ENCODE results near the gene INSR.
"Not testable (repeated sequence)": the region's sequence is repeated elsewhere in the genome, so short reads cannot be mapped to it uniquely, and the experiment has no call there.

Gene INSR

DNA sequence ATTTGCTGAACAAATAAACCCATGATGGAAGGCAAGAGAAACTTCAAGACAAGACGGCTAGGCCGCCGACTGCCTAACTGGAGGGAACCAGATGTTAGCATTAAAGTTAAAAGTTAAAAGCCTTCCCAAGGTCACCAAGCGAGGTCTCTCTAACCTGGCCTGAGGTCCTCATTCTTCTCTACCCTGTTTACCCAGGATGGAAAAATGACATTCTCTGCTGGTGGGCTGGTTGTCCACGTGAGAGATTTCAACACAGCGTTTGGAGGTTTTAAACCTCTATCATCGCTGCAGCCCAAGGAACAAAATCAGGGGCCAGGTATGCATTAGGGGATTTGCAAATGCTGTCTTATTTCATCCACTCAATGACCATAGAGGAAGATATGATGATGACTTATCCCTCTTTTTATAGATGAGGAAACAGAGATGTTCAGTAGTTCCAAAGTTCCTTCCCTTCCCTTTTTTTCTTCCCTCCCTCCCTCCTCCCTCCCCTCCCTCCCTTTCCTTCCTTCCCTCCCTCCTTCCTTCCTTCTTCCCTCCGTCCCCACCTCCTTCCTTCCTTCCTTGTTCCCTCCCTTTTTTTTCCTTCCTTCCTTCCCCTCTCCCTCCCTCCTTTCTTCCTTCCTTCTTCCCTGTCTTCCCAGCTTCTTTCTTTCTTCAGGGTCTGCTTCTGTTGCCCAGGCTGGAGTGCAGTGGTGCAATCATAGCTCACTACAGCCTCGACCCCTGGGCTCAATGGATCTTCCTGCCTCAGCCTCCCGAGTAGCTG lies 79.7 kb downstream of the INSR start:
- H3K4me1 ChIP-seq, result no peaks in the 10 kb centered on the region
- H3K36me3 ChIP-seq, result no peaks in the 10 kb centered on the region
- H3K27me3 ChIP-seq, result no peaks in the 10 kb centered on the region
- no peak for DNase-seq
- H3K9me3 ChIP-seq, result no peaks in the 10 kb centered on the region
- TF ChIP-seq CTCF (IDR thresholded peaks at IDR 0.05; ENCODE audit: low read depth, low read length), result no peak
- no peak overlapping the region for H3K4me3 ChIP-seq (ENCODE audit: low read depth, low read length)

- no peak for TF ChIP-seq CTCF (IDR thresholded peaks at IDR 0.05; ENCODE audit: low read depth, low read length)
- DNase-seq, result no peak
- Histone ChIP-seq H3K9me3 (no peaks in the 10 kb centered on the region), H3K36me3 (no peaks in the 10 kb centered on the region), H3K4me1 (no peaks in the 10 kb centered on the region), H3K27me3 (no peaks in the 10 kb centered on the region), H3K4me3 (ENCODE audit: low read depth, low read length) (no peak overlapping the region)
Observed at GRCh38 chr19:7213628-7214323, 80.4 kb downstream of the INSR start.

DNA sequence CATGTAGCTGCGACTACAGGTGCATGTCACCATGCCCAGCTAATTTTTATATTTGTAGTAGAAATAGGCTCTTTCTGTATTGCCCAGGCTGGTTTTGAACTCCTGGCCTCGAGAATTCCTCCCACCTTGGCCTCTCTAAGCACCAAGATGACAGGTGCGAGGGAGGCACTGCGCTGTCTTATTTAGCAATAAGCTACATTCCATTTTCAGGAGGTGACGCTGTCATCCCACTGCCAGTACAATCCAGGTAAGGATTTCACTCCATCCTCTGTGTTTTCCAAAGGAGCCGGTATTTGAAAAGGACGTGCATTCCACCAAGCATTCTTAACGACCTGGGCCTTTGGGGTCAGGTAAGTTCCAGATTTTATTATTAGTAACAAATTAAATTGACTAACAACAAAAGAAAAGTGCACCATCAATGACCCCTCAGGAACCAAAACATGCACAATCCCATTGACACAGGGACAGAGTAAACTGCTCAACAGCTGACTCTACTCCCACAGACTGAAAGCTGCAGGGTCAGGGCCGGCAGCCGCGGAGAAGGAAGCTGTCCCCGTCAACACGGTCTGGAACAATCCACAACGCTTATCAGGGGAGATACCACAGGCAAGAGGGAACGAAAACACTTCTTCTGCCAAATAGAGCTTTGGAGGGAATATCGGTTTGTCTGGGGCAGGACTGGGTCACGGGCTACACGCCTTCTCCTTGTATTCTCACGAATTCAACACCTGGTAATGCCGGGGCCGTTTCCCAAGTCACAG lies 82.8 kb downstream of the INSR start:
- Histone ChIP-seq H3K4me1 (no peaks in the 10 kb centered on the region), H3K36me3 (no peaks in the 10 kb centered on the region), H3K9me3 (no peaks in the 10 kb centered on the region), H3K27me3 (no peaks in the 10 kb centered on the region), H3K4me3 (ENCODE audit: low read depth, low read length) (no peak overlapping the region)
- TF ChIP-seq CTCF (IDR thresholded peaks at IDR 0.05; ENCODE audit: low read depth, low read length), result no peak
- no peak for DNase-seq

GRCh38 chr19:7210359-7210758 lies 83.9 kb downstream of the INSR start:
- Histone ChIP-seq H3K27me3 (no peaks in the 10 kb centered on the region), H3K4me3 (ENCODE audit: low read depth, low read length) (no peak overlapping the region), H3K36me3 (no peaks in the 10 kb centered on the region), H3K9me3 (no peaks in the 10 kb centered on the region), H3K4me1 (no peaks in the 10 kb centered on the region)
- DNase-seq, result no peak
- TF ChIP-seq CTCF (IDR thresholded peaks at IDR 0.05; ENCODE audit: low read depth, low read length), result no peak

DNA sequence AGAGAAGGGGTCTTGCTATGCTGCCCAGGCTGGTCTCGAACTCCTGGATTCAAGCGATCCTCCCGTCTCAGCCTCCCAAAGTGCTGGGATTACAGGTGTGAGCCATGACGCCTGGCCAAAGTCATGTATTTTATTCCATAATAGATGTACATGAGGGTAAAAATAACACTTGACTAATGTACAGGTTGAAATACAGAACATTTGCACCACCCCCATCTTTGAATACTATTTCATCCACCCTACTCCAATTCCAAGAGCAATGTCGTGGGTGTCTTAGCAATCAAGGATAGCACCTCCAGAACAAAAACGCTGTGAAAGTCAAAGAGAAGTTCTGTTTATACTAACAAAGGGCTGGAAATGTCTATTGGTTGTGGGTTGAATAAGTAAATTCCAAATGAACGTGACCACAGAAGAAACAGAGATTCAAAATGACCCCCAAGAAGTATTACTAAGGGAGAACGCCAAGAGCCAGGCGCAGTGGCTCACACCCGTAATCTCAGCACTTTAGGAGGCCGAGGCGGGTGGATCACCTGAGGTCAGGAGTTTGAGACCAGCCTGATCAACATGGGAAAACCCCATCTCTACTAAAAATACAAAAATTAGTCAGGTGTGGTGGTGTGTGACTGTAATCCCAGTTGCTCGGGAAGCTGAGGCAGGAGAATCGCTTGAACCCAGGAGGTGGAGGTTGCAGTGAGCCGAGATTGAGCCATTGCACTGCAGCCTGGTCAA lies 84.5 kb downstream of the INSR start:
- H3K4me1 ChIP-seq; H3K27me3 ChIP-seq; H3K9me3 ChIP-seq; H3K4me3 ChIP-seq (ENCODE audit: low read depth, low read length); DNase-seq; H3K36me3 ChIP-seq: not testable (repeated sequence)

- H3K27me3 ChIP-seq; DNase-seq; H3K4me1 ChIP-seq; H3K36me3 ChIP-seq; H3K4me3 ChIP-seq (ENCODE audit: low read depth, low read length); H3K9me3 ChIP-seq: not testable (repeated sequence)
Observed at GRCh38 chr19:7209036-7209435, 85.2 kb downstream of the INSR start.

All from BE2C (cell line).